Heart left ventricle (tissue), 16 donors: ENCODE results near the gene GCHFR. TPM values are rescaled to one million over a fixed set of nuclear protein-coding genes. Genes with fewer than 3 reads are reported as not detected.

Source experiments
- ATAC-seq, 4 donors: fragments of 200-7000 bp; cut with Tn5 transposase; one replicate each; pipeline ENCODE4 v1.9.1; 2020 to 2022; ENCODE audit warnings: moderate library complexity in 4 of 4, mild to moderate bottlenecking in 3 of 4, moderate number of reproducible peaks in 1 of 4
- DNase-seq, 5 donors: peaks; one replicate each; pipeline ENCODE4 v3.0.0-alpha.2; 2020
- H3K27ac ChIP-seq, 12 donors: fragments of 200-600 bp; sonication (generic) in 4 of 12; one replicate each; pipeline versions ENCODE4 v1.5.0 to v1.8.0; 2016 to 2022; ENCODE audit warnings: mild to moderate bottlenecking in 2 of 12
- H3K27me3 ChIP-seq, 9 donors: fragments of 200-600 bp; sonication (generic) in 2 of 9; one replicate each; pipeline versions ENCODE4 v1.5.1 to v1.8.0; 2016 to 2022; ENCODE audit warnings: mild to moderate bottlenecking in 3 of 9
- H3K36me3 ChIP-seq, 9 donors: fragments of 200-600 bp; sonication (generic) in 2 of 9; one replicate each; pipeline versions ENCODE4 v1.5.0 to v1.8.0; 2018 to 2022; ENCODE audit warnings: mild to moderate bottlenecking in 2 of 9
- H3K4me1 ChIP-seq, 12 donors: fragments of 200-600 bp; sonication (generic) in 4 of 12; one replicate each; pipeline versions ENCODE4 v1.5.0 to v1.8.0; 2016 to 2022; ENCODE audit warnings: mild to moderate bottlenecking in 3 of 12
- H3K4me3 ChIP-seq, 12 donors: fragments of 200-600 bp; sonication (generic) in 4 of 12; one replicate each; pipeline versions ENCODE4 v1.5.0 to v1.8.0; 2017 to 2022; ENCODE audit warnings: mild to moderate bottlenecking in 9 of 12, moderate library complexity in 4 of 12
- H3K9me3 ChIP-seq, 12 donors: fragments of 200-600 bp; sonication (generic) in 4 of 12; one replicate each; pipeline versions ENCODE4 v1.5.0 to v1.8.0; 2016 to 2022; ENCODE audit warnings: mild to moderate bottlenecking in 1 of 12
- CTCF ChIP-seq, 12 donors: fragments of 200-600 bp; sonication (generic) in 4 of 12; IDR thresholded peaks; one replicate each; pipeline versions ENCODE4 v1.5.0 to v1.8.0; 2018 to 2022; ENCODE audit warnings: antibody characterized with exemption in 12 of 12, mild to moderate bottlenecking in 5 of 12
- POLR2A ChIP-seq, 2 donors: fragments of 450-650 bp; IDR thresholded peaks; one replicate each; pipeline ENCODE4 v1.6.1; 2017; ENCODE audit warnings: antibody characterized with exemption in 2 of 2, mild to moderate bottlenecking in 2 of 2, moderate library complexity in 2 of 2
- WGBS, 4 donors: extraction: QIAGEN DNeasy Blood & Tissue Kit in 2 of 4; methylation state at CpG; one replicate each; pipeline versions ENCODE4 v1.1.5 to v1.1.7; 2013 to 2018; 5-methylcytosine and 5-hydroxymethylcytosine counted together
- intact Hi-C, 10 donors: fragments of 100-400 bp; cut with DNase I; formaldehyde crosslinking; loops; one replicate each; pipeline versions ENCODE4 v1.11.1 to v1.14.2; 2022
- polyA plus RNA-seq, 2 donors: library from polyadenylated mRNA; stranded (reverse); fragments of 200-250 nt; gene quantifications; one replicate each; pipeline ENCODE4 v1.2.3, GENCODE V29; 2013
- total RNA-seq, 9 donors: library from RNA; depleted of rRNA in 2 of 9; stranded (reverse); fragments of >200 nt in 2 of 9; fragmentation: NEBNext Ultra II Directional in 3 of 9; extraction: Animal tissue kit (Norgen Biotek cat#: 25700) in 3 of 9; gene quantifications; one replicate each; pipeline versions ENCODE4 v1.1.0 to v1.2.4, GENCODE V29; 2016 to 2023
- donor health status: ischemic (EF 13 %, LVEDD 7.1; RV severe dilation, severe dysfunction).
- donor health status: healthy with polysubstance abuse.
- donor health status: DM: no; HTN: yes; CAD: no.
- donor health status: DM: no; HTN: no; CAD: no.
- donor health status: ischemic (EF 25% LVEDD 6.9; RV normal size, moderate dysfunction).
- donor health status: ischemic (EF 25% LVEDD 5.7; RV mildly dilated, moderate dysfunction).
- donor health status: healthy.
- donor health status: DM: yes; HTN: yes; CAD: no.
- donor health status: ischemic (EF 35%, LVEDD 5.7; RV mildly dilated, moderate dysfunction).
- donor health status: nonischemic (EF 11% LVEDD 7.7; RV severe dilation, severe dysfunction).
- donor health status: DM: yes; HTN: yes; CAD: no.
- donor health status: PGD.
- donor health status: ischemic (EF 29% LVEDD 5.4; RV normal size, mild dysfunction).
- donor health status: nonischemic (EF 23%, LVEDD 6.1; RV moderate dilation, normal function).

GCHFR gene
- total and polyA plus RNA-seq, 11 donors = 1.6 to 24.0 (median 6.6) TPM

DNA sequence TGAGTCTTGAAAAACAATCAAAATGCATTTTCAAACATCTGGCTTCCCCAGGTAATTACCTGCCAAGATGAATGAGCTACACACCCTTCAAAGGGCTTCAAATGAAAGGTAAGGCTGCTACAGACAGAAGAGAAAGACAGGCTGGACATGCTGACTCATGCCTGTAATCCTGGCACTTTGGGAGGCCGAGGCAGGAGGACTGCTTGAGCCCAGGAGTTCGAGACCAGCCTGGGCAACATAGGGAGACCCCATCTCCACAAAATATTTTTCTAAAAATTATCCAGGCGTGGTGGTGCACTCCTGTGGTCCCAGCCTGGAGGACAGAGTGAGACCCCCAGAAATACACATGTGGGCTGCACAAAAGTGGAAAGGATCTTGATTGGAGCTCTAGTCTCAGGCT is 28.5 kb downstream of the GCHFR start:
- ATAC-seq (no peak), DNase-seq (no peak)
- peaks cover 0 to 57% (median 12%) of the 10 kb centered on the region in 12 donors for H3K4me1 ChIP-seq
- H3K9me3 ChIP-seq = no peaks in the 10 kb centered on the region
- peaks cover 0 to 25% (median 15%) of the 10 kb centered on the region in 9 donors for H3K36me3 ChIP-seq
- H3K27ac ChIP-seq = no peak overlapping the region
- TF ChIP-seq POLR2A (IDR thresholded peaks at IDR 0.05) (no peak), CTCF (IDR thresholded peaks at IDR 0.05) (no peak)
- H3K27me3 ChIP-seq = no peaks in the 10 kb centered on the region
- WGBS, 4 donors = 83 to 100% (median 97%) methylated on average over 3 of the region's 3 CpGs
- H3K4me3 ChIP-seq = no peak overlapping the region
- intact Hi-C loops = no loop called here

GRCh38 chr15:40793216-40793989 is 29.5 kb downstream of the GCHFR start:
- Histone ChIP-seq H3K27ac (no peak overlapping the region), H3K4me3 (no peak overlapping the region), H3K27me3 (no peaks in the 10 kb centered on the region), H3K4me1 (peaks cover 0 to 49% (median 7%) of the 10 kb centered on the region in 12 donors), H3K36me3 (peaks cover 0 to 28% (median 16%) of the 10 kb centered on the region in 9 donors), H3K9me3 (no peaks in the 10 kb centered on the region)
- TF ChIP-seq CTCF (IDR thresholded peaks at IDR 0.05) (no peak), POLR2A (IDR thresholded peaks at IDR 0.05) (no peak)
- peak in 3 of 4 donors; percentile 50 to 62 (median 59) for ATAC-seq
- WGBS, 4 donors = 62 to 69% (median 65%) methylated on average over 9 of the region's 9 CpGs
- peak in 1 of 5 donors; percentile 48 for DNase-seq
- intact Hi-C loops = no loop called here

- no peaks in the 10 kb centered on the region for H3K9me3 ChIP-seq
- 59 to 74% (median 64%) methylated on average over 2 of the region's 2 CpGs for WGBS, 4 donors
- ATAC-seq (no peak), DNase-seq (no peak)
- intact Hi-C loops = no loop called here
- no peak overlapping the region for H3K4me3 ChIP-seq
- H3K27me3 ChIP-seq = no peaks in the 10 kb centered on the region
- H3K27ac ChIP-seq = no peak overlapping the region
- peaks cover 0 to 40% (median 7%) of the 10 kb centered on the region in 12 donors for H3K4me1 ChIP-seq
- TF ChIP-seq POLR2A (IDR thresholded peaks at IDR 0.05) (no peak), CTCF (IDR thresholded peaks at IDR 0.05) (no peak)
- H3K36me3 ChIP-seq = peaks cover 0 to 32% (median 16%) of the 10 kb centered on the region in 9 donors
Measured at GRCh38 chr15:40796041-40796440, 32.2 kb downstream of the GCHFR start.

DNA sequence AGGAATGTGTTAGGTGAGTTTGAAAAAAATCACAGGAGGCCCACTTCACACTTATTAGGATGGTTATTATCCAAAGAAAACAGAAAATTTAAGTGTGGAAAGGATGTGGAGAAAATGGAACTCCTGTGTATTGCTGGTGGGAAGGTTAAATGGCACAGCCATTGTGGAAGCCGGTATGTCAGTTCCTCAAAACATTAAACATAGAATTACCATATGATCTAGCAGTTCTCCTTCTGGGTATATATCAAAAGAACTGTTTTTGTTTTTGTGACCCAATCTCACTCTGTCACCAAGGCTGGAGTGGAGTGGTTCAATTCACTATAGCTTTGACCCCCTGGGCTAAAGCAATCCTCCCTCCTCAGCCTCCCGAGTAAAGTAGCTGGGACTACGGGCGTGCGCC is 32.6 kb downstream of the GCHFR start:
- Histone ChIP-seq H3K27ac (no peak overlapping the region), H3K4me3 (no peak overlapping the region), H3K4me1 (peaks cover 0 to 40% (median 7%) of the 10 kb centered on the region in 12 donors), H3K36me3 (peaks cover 0 to 28% (median 11%) of the 10 kb centered on the region in 9 donors), H3K9me3 (no peaks in the 10 kb centered on the region), H3K27me3 (no peaks in the 10 kb centered on the region)
- TF ChIP-seq CTCF (IDR thresholded peaks at IDR 0.05) (no peak), POLR2A (IDR thresholded peaks at IDR 0.05) (no peak)
- 93 to 95% (median 94%) methylated on average over 5 of the region's 5 CpGs for WGBS, 4 donors
- intact Hi-C loops = no loop called here
- ATAC-seq (no peak), DNase-seq (no peak)
